GM03348 (cell line): ENCODE results near the gene FYB1.

Experiments
- DNase-seq: peaks from one replicate; pipeline ENCODE4 v3.0.0; 2012; ENCODE audit warnings: low spot score

Gene FYB1

GRCh38 chr5:39203951-39204350 is 15.4 kb downstream of the FYB1 start:
- DNase-seq, result no peak

GRCh38 chr5:39203275-39203922 is 16.0 kb downstream of the FYB1 start:
- no peak for DNase-seq

GRCh38 chr5:39202597-39203274 is 16.6 kb downstream of the FYB1 start:
- no peak for DNase-seq

GRCh38 chr5:39201781-39202596 is 17.4 kb downstream of the FYB1 start:
- no peak for DNase-seq

- no peak for DNase-seq
Observed at GRCh38 chr5:39201160-39201780, 18.1 kb downstream of the FYB1 start.

- DNase-seq, result no peak
Observed at GRCh38 chr5:39200081-39200480, 19.3 kb downstream of the FYB1 start.

GRCh38 chr5:39199335-39199734 is 20.0 kb downstream of the FYB1 start:
- DNase-seq, result no peak

- DNase-seq, result no peak
Observed at GRCh38 chr5:39198127-39198526, 21.2 kb downstream of the FYB1 start.

- no peak for DNase-seq
Observed at GRCh38 chr5:39197556-39197955, 21.8 kb downstream of the FYB1 start.

- DNase-seq, result no peak
Observed at GRCh38 chr5:39195198-39195826, 24.1 kb downstream of the FYB1 start.

GRCh38 chr5:39194466-39195136 is 24.8 kb downstream of the FYB1 start:
- peak; percentile 88 for DNase-seq

GRCh38 chr5:39193553-39194465 is 25.6 kb downstream of the FYB1 start:
- DNase-seq, result no peak

- no peak for DNase-seq
Observed at GRCh38 chr5:39192450-39193160, 26.8 kb downstream of the FYB1 start.

GRCh38 chr5:39191216-39191615 is 28.1 kb downstream of the FYB1 start:
- DNase-seq, result no peak

GRCh38 chr5:39190311-39191102 is 28.9 kb downstream of the FYB1 start:
- DNase-seq, result no peak

GRCh38 chr5:39189292-39189955 is 29.9 kb downstream of the FYB1 start:
- DNase-seq, result no peak

- no peak for DNase-seq
Observed at GRCh38 chr5:39187831-39188731, 31.3 kb downstream of the FYB1 start.
